ENCODE data around the gene TMEM59L. TPM values are rescaled to one million over a fixed set of nuclear protein-coding genes. Genes with fewer than 3 reads are reported as not detected.
"Not testable (repeated sequence)": the region's sequence is repeated elsewhere in the genome, so short reads cannot be mapped to it uniquely, and the experiment has no call there.

TMEM59L gene
- total RNA-seq, result not detected in 2 replicates

- no peak for DNase-seq (ENCODE audit: low read depth in 2 of 2)
These were observed at the start of gene TMEM59L for GRCh38 chr19:18612772-18613588. Gene TMEM59L (plus strand): TSS chr19:18612870. CDS start chr19:18612959, 89 bp downstream.

- no peak for DNase-seq (ENCODE audit: low read depth in 2 of 2)
These were observed 45.7 kb upstream of the TMEM59L start for GRCh38 chr19:18566953-18567352.

DNA sequence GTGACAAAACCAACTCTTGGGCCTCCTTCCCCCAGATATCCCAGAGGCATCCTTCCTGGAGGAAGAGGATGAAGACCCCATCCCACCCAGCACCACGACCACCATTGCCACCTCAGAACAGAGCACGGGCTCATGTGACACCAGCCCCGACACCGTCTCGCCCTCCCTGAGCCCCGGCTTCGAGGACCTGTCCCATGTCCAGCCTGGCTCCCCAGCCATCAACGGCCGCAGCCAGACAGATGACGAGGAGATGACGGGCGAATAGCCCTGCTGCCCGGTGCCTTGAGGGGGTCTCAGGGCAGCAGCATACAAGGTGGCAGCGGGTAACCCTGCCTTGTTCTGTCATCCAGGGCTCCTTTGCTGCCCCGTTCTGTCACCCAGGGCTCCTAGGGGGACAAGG, 44.3 kb upstream of the TMEM59L start:
- DNase-seq (ENCODE audit: low read depth in 2 of 2), result no peak

- DNase-seq (ENCODE audit: low read depth in 2 of 2), result peak; percentile 97 to 98
These were observed 40.9 kb upstream of the TMEM59L start, which contains the start of gene UBA52 for GRCh38 chr19:18571564-18572344. Gene UBA52 (plus strand): TSS chr19:18571857. CDS start chr19:18573301, 1,444 bp downstream.

DNA sequence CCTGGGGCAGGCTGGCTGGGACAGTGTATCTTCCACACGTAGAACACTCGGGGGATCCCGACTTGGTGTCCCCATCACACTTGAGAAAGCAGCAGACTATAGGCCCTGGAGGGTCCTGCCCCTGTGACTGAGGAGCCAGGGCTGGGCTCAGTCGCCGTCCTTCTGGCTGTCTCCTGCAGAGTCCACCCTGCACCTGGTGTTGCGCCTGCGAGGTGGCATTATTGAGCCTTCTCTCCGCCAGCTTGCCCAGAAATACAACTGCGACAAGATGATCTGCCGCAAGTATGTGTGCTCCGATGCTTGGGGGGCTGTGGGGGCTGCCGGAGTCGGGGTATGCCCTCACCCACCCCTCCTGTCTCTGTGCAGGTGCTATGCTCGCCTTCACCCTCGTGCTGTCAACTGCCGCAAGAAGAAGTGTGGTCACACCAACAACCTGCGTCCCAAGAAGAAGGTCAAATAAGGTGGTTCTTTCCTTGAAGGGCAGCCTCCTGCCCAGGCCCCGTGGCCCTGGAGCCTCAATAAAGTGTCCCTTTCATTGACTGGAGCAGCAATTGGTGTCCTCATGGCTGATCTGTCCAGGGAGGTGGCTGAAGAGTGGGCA, 37.9 kb upstream of the TMEM59L start:
- no peak for DNase-seq (ENCODE audit: low read depth in 2 of 2)

DNA sequence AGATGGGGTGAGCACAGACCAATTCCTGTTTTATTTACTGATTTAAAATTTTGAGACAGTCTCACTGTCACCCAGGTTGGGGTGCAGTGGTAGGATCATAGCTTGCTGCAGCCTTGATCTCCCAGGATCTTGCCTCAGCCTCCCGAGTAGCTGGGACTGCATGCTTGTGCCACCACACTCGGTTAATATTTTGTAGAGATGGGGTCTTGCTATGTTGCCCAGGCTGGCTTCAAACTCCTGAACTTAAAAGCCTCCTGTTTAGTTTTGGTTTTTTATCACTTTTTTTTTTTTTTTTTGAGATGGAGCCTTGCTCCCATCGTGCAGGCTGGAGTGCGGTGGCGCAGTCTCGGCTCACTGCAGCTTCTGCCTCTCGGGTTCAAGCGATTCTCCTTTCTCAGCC, 36.3 kb upstream of the TMEM59L start:
- DNase-seq (ENCODE audit: low read depth in 2 of 2), result no peak

GRCh38 chr19:18577365-18577914, 35.2 kb upstream of the TMEM59L start:
- no peak for DNase-seq (ENCODE audit: low read depth in 2 of 2)

DNA sequence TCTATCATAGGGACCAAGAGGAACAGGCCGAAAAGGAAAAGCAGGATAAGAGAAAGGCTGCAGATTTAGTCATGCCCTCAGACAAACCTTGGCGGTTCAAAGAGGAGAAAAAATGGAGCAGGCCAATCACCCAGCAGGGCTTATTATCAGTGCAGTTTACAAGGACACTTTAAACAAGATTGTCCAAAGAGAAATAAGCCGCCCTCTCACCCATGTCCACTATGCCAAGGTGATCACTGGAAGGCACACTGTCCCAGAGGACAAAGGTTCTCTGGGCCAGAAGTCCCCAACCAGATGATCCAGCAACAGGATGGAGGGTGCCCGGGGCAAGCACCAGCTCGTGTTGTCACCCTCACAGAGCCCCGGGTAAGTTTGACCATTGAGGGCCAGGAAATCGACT, 32.4 kb upstream of the TMEM59L start:
- DNase-seq (ENCODE audit: low read depth in 2 of 2), result no peak

GRCh38 chr19:18586306-18586705, 26.4 kb upstream of the TMEM59L start:
- no peak for DNase-seq (ENCODE audit: low read depth in 2 of 2)

DNA sequence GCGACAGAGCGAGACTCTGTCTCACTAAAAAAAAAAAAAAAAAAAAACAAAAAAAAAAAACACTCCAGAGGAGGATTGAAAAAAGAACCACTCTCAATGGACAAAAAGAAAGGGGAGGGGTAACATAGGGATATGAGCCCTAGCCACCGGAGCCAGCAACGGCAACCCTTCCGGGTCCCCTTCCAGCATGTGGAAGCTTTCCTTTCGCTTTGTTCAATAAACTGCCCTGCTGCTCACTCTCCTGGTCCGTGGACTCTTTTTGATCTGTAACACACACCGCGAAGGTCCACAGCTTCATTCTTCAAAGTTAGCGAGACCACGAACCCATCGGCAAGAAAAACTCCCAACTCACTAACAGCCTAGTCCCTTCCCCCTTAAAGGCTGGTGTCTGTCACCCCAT, 25.1 kb upstream of the TMEM59L start:
- DNase-seq (ENCODE audit: low read depth in 2 of 2), result no peak

DNA sequence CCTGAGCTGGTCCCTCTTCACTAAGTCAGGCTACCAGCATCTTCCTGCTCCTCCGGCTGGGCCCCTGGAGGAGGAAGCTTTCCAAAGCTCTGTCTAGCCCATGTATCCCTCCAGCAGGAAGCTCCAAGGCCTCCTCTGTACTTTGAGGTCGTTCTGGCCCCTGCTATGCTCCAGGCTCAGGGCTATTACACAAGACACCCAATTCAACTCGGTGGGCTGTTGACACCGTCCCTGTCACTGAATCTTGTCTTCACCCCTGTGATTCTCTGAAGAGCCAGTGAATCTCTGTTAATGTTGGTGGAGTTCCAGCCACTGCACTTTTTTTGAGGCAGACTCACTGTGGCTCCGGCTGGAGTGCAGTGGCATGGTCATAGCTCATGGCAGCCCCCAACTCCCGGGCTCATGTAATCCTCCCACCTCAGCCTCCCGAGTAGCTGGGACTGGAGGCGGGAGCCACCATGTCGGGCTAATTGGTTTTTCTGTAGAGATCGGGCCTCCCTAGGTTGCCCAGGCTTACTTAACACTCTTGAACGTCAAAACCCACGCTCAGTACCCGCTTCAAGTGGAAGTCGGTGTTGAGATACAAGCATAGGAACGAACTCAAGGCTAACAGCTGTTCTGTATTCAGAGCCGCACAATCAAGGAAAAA, 24.6 kb upstream of the TMEM59L start:
- no peak for DNase-seq (ENCODE audit: low read depth in 2 of 2)

DNA sequence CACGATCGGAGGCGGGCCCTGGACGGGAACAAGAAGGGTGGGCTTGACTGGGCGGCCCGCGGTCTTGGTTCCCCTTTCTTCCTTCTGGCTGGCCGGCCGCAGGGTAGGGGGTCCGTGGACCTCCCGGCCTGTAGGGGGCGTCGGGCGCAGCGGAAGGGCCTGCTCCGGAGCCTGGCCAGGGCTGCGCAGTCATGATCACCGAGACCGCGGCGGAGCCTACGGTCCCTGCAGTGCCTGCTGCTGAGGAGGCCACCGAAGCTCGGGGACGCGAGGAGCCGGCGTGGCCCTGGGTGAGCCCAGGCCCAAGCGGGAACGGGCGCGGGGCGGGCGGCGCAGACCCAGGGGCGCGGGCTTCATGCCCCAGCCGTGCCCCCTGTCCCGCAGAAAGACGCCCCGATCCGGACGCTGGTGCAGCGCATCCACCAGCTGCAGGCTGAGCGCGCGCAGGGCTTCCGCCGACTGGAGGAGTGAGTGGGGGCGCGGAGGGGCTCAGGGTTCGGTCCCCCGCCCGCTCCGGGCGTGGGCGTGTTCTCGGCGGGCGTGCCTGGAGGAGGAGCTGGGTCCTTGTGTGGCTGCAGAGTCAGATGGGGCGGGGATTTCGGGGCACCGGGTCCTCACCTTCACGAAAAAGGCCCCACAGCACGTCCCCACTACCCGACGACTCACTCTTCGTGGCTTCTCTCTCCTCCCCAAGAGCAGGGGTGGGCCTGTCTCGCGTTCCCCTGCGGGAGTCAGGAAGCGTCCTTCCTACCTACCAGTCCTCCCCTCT, 23.9 kb upstream of the TMEM59L start, which contains the start of gene REX1BD:
TSS of gene REX1BD (plus strand) at position 188 of the 769 bp plus-strand sequence. CDS start at position 192, 4 bp downstream.
- DNase-seq (ENCODE audit: low read depth in 2 of 2), result peak; percentile 82 to 88

DNA sequence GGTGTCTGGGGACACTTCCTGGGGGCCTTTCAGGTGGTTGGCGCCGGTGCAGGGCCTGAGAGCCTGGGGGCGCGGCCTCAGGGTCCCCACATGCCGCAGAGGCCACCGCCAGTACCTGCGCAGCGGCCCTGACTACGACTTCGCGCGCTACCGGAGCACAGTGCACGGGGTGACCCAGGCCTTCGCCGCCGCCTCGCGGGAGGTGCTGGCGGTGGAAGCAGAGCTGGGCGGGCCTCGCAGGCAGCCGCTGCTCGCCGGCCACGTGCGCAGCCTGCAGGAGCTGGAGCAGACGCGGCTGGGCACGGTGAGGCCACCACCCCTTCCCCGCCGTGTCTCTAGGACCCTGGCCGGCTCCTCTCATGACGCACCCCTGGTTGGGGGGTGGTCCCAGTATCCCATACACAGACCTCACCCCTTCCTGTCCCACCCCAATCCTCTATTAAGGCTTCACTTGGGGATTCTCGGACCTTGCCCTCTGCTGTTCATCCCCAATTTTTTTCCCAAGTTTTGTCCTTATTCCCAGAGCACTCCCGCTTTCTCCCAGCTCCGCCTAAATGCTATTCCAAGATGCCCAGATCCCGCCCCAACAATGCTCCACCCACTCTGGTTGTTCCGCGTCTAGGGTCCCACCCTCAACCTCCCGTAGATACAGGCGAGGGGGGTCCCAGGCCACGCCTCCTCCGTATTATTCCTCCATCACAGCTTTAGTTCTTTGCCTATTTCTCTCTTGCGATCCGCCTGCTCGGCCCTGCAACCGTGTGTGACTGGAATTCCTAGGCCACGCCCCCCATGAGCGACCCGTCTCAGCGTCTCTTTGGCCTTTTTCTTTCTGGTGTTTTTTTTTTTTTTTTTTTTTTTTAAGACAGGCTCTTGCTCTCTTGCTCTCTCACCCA, 23.0 kb upstream of the TMEM59L start:
- peak; percentile 77 to 80 for DNase-seq (ENCODE audit: low read depth in 2 of 2)

- DNase-seq (ENCODE audit: low read depth in 2 of 2), result peak in 1 of 2 donors; percentile 24
These were observed 22.1 kb upstream of the TMEM59L start for GRCh38 chr19:18590273-18591272.

- DNase-seq (ENCODE audit: low read depth in 2 of 2), result no peak
These were observed 20.8 kb upstream of the TMEM59L start for GRCh38 chr19:18591735-18592385.

DNA sequence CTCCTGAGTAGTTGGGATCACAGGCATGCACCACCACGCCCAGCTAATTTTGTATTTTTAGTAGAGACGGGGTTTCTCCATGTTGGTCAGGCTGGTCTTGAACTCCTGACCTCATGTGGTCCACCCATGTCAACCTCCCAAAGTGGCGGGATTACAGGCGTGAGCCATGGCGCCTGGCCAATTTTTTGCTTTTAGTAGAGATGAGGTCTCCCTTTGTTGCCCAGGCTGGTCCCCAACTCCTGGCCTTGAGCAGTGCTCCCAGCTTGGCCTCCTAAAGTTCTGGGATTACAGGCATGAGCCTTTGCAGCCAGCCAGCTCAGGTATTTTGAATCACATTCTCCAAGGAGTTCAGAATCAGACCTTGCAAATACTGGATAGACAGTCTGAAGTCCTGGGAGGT, 19.9 kb upstream of the TMEM59L start:
- not testable (repeated sequence) for DNase-seq (ENCODE audit: low read depth in 2 of 2)

DNA sequence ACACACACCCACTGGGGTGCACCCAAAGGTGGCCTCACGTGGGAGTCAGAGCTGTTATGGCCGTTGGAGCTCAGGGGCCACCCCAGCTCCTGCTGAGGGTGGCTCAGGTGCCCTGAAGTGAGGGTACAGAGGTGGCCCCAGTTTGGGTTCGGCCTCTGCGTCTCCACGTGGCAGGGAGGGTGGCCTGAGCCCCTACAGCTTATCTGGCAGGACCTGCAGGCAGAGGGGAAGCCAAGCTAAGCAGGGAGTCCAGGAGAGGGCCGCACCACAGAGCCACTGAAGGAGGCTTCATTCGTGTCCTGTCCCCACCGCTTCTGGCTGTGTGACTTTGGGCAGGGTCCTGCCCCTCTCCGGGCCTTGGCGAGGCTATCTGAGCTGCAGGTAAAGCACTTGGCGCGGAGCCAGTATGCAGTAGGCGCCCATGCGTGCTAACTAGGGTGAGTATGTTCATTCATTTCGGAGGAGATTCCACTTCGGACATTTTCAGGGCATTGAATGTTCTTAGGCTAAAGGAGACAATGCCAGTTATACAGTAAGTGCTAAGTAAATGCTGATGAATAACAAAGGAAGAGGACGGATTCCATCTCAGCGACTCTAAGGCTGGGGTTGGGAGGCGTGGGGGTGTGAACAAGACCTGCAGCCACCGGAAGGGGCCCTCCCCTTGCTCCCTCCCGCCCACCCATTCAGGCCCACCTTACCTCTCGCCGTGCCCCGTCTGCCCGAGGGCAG, 19.1 kb upstream of the TMEM59L start:
- DNase-seq (ENCODE audit: low read depth in 2 of 2), result no peak
